Right renal pelvis (tissue), 4 donors: Measurements from ENCODE around the gene DDX10. TPM values are rescaled to one million over a fixed set of nuclear protein-coding genes. Genes with fewer than 3 reads are reported as not detected.

Experiments used
- DNase-seq, 4 donors: peaks; one replicate each; pipeline ENCODE4 v3.0.0-alpha.2; 2013; ENCODE audit warnings: low read depth in 4 of 4, low spot score in 3 of 4, missing footprints in 1 of 4
- polyA plus RNA-seq, 4 donors: library from polyadenylated mRNA; unstranded; fragments of 120-200 nt; gene quantifications; one replicate each; pipeline ENCODE4 v1.2.1, GENCODE V29; 2013; ENCODE audit not compliant: insufficient read length in 4 of 4

DDX10 gene
- polyA plus RNA-seq, 4 donors = 79.7 to 91.2 (median 86.1) TPM

GRCh38 chr11:108965306-108966001 lies 300.6 kb downstream of the DDX10 start:
- no peak for DNase-seq

GRCh38 chr11:108966206-108966605 lies 301.3 kb downstream of the DDX10 start:
- no peak for DNase-seq

- DNase-seq = no peak
Observed at GRCh38 chr11:108966978-108967377, 302.1 kb downstream of the DDX10 start.

GRCh38 chr11:108967571-108967970 lies 302.7 kb downstream of the DDX10 start:
- no peak for DNase-seq

- no peak for DNase-seq
Observed at GRCh38 chr11:108970221-108970991, 305.5 kb downstream of the DDX10 start.

GRCh38 chr11:108973402-108974162 lies 308.7 kb downstream of the DDX10 start:
- DNase-seq = no peak

GRCh38 chr11:108975026-108975425 lies 310.2 kb downstream of the DDX10 start:
- no peak for DNase-seq

GRCh38 chr11:108975641-108976071 lies 310.8 kb downstream of the DDX10 start:
- DNase-seq = no peak

- DNase-seq = peak in 1 of 4 donors; percentile 5
Observed at GRCh38 chr11:108983636-108984420, 319.0 kb downstream of the DDX10 start.

GRCh38 chr11:108984523-108984922 lies 319.7 kb downstream of the DDX10 start:
- DNase-seq = no peak

- no peak for DNase-seq
Observed at GRCh38 chr11:108985236-108985944, 320.5 kb downstream of the DDX10 start.

GRCh38 chr11:108985945-108986279 lies 321.0 kb downstream of the DDX10 start:
- DNase-seq = no peak

Other genes with a start within 250 kb of the DDX10 start
- gene C11orf65, start 197.5 kb upstream of the DDX10 start, polyA plus RNA-seq = 1 to 10 TPM; 2.0 to 3.5 (median 2.5) TPM
- 10 to 100 TPM; 40.8 to 49.4 (median 46.3) TPM for gene POGLUT3, start 166.7 kb upstream of the DDX10 start, polyA plus RNA-seq
- gene EXPH5, start 71.3 kb upstream of the DDX10 start, polyA plus RNA-seq = 1 to 10 TPM; 2.7 to 4.2 (median 3.4) TPM